Measurements from ENCODE around the gene CASS4.
A peak's percentile ranks its signal among the peaks of the same experiment; 100 is the strongest.
"Not testable (repeated sequence)": the region's sequence is repeated elsewhere in the genome, so short reads cannot be mapped to it uniquely, and the experiment has no call there.

Gene CASS4, protein sequence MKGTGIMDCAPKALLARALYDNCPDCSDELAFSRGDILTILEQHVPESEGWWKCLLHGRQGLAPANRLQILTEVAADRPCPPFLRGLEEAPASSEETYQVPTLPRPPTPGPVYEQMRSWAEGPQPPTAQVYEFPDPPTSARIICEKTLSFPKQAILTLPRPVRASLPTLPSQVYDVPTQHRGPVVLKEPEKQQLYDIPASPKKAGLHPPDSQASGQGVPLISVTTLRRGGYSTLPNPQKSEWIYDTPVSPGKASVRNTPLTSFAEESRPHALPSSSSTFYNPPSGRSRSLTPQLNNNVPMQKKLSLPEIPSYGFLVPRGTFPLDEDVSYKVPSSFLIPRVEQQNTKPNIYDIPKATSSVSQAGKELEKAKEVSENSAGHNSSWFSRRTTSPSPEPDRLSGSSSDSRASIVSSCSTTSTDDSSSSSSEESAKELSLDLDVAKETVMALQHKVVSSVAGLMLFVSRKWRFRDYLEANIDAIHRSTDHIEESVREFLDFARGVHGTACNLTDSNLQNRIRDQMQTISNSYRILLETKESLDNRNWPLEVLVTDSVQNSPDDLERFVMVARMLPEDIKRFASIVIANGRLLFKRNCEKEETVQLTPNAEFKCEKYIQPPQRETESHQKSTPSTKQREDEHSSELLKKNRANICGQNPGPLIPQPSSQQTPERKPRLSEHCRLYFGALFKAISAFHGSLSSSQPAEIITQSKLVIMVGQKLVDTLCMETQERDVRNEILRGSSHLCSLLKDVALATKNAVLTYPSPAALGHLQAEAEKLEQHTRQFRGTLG

DNA sequence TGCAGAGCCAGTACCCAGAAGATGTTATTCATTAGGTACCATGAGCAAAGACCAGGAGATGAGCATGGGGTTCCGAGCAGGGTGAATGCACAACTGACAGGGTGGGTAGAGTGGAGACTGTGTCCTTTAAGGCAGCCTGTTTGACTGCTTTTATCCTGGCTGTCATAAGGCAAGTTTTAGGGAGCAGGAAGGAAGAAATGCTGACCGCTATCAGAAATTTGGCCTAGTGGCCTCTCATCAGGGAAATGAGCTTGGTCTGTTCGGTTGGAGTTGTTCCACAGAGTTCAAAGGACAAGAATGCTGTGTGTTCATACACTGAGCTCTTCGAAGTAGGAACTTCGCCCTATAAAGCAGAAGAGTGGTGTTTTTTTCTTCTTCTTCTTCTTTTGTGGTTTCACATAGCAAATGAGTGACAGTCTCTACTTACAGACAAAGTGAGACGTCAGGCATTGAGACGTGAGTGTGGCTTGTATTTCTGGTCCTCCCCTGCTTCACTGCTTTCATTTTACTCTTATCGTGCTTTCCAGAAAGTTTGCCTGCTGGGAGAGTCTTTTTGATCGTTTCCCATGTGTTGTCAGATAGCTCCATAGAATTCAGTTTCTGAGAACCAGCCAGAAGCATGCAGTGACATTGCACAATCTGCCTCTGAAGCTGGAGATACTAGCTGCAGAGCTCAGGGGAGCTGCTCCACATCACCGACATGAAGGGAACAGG is at the start of gene CASS4:
CASS4 (plus strand) TSS at position 502 of the 714 bp plus-strand sequence; CDS start at position 701, 199 bp downstream.
- peak; percentile 31 for DNase-seq (ENCODE audit: low spot score)

DNA sequence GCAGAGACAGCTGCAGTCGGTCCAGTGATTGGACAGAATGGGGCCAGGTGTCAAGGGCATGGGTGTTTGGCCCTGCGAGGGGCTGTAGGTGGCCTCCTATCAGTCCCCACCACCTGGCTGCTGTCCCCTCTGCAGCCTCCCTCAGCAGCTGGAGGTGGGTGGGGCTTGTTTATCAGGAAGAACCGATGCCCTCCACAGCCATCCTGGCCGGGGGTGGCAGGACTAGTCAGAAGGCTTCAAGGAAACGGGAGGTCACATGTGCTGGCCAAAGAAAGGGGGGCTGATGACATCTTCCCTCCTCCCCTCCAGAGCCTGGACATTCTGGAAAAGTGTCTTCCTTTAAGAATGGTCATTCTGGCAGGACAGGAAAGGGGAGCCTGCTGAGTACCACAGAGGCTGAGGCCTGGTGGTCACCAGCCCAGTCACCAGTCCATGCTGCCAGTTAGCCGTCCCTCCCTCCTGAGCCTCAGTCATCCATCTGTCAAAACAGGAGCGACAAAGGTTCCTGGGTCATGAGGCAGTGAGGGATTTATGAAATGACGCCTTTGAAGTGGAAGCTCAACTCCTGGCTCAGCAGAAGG is 49.1 kb upstream of the CASS4 start:
- no peak for DNase-seq (ENCODE audit: low spot score)

DNA sequence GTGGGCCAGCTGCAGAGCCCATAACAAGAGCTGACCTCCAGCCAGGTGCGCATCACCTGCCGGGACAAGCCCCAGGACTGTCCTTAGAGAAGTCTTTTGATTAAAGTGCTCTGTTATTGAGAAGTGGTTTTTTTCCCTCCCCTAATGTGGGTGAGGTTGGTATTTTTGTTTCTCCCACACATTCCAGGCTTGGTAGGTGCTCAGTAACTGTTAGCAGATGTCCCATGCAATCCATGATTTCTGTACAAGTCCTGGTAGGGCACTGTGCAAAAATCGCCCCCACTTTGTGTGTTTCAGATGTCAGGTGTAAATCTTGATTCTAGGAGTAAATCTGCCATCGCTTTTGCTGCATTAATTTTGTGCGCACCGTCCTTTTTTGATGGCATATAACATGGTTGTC is 48.6 kb upstream of the CASS4 start:
- no peak for DNase-seq (ENCODE audit: low spot score)

- DNase-seq (ENCODE audit: low spot score) = no peak
These were observed 43.5 kb upstream of the CASS4 start for GRCh38 chr20:56368351-56369134.

DNA sequence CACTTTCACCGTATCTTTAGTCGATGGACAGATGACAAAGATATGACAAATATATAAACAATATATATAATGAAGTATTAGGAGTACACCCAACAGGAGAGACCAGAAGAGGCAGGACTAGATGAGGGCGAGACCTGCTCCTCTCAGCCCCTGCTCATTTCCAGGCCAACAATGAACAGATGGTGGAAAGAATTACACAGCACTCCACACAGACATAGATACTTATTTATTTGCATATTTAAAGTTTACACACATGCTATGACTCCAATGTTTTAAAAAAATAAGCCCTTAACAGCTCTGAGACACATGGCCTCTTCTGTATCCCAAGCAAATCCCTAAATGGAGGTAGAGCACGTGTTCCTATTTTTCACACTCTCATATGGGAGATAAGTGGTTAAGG is 42.9 kb upstream of the CASS4 start:
- no peak for DNase-seq (ENCODE audit: low spot score)

GRCh38 chr20:56371977-56372376 is 40.1 kb upstream of the CASS4 start:
- DNase-seq (ENCODE audit: low spot score) = no peak

DNA sequence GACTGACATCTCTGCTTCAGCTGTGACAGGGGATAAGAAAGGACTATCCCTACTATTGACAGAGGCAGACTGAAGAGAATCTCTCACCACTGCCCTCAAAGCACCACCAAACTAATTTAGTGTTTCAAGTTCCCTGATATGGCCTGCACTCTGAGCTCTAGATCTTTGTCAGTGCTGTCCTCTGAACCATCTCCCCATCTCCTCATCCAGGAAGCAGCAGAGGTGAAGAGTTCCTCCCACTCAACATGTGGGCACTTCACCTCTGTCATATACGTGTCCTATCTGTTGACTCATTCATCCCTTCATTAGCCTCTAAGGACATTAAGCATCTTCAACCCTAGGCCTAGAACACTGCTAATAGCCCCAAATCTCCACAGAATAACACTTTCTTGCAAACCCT is 39.2 kb upstream of the CASS4 start:
- DNase-seq (ENCODE audit: low spot score) = no peak

GRCh38 chr20:56373942-56374341 is 38.1 kb upstream of the CASS4 start:
- DNase-seq (ENCODE audit: low spot score) = peak; percentile 76

DNA sequence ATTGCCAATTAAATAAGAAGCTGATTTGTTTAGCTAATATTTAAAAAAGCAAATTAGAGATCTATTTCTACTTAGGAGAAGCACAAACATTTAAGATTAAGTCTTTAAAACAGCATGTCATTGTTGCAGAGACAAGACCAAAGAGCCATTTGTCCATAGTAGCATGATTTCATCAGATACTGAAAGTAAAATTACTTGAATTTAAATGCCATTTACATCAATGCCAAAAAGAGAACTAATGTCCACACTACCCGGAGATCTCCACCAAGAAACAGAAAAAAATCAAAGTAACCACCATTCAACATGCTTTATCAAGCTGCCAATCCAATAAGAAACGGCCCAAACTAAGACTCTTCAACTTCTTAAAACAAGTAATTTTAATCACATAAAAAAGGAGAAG is 35.7 kb upstream of the CASS4 start:
- DNase-seq (ENCODE audit: low spot score) = no peak

GRCh38 chr20:56378386-56378785 is 33.7 kb upstream of the CASS4 start:
- no peak for DNase-seq (ENCODE audit: low spot score)

GRCh38 chr20:56380375-56380774 is 31.7 kb upstream of the CASS4 start:
- DNase-seq (ENCODE audit: low spot score) = no peak

- DNase-seq (ENCODE audit: low spot score) = no peak
These were observed 30.6 kb upstream of the CASS4 start for GRCh38 chr20:56381501-56381900.

GRCh38 chr20:56382696-56383095 is 29.4 kb upstream of the CASS4 start:
- no peak for DNase-seq (ENCODE audit: low spot score)

- no peak for DNase-seq (ENCODE audit: low spot score)
These were observed 28.7 kb upstream of the CASS4 start for GRCh38 chr20:56383334-56383733.

DNA sequence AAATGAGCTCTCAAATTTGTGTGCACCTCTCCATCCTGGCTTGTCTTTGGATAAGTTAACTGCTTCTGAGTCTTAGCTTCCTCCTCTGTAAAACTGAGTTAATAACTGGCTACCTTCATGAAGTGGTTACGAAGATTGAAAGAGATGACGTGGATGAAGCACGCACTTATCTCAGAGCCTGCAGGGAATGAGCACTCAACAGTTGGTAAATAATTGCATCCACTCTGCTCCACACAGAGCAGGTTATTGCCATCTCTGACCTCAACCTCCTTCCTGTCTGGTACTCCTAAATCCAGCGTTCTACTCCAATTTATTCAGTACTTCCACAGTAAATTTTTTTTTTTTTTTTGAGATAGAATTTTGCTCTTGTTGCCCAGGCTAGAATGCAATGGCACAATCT is 26.9 kb upstream of the CASS4 start:
- DNase-seq (ENCODE audit: low spot score) = no peak

- no peak for DNase-seq (ENCODE audit: low spot score)
These were observed 25.8 kb upstream of the CASS4 start for GRCh38 chr20:56386219-56386618.

GRCh38 chr20:56388882-56389281 is 23.2 kb upstream of the CASS4 start:
- no peak for DNase-seq (ENCODE audit: low spot score)

GRCh38 chr20:56389807-56390206 is 22.3 kb upstream of the CASS4 start:
- no peak for DNase-seq (ENCODE audit: low spot score)

GRCh38 chr20:56390396-56390795 is 21.7 kb upstream of the CASS4 start:
- not testable (repeated sequence) for DNase-seq (ENCODE audit: low spot score)

DNA sequence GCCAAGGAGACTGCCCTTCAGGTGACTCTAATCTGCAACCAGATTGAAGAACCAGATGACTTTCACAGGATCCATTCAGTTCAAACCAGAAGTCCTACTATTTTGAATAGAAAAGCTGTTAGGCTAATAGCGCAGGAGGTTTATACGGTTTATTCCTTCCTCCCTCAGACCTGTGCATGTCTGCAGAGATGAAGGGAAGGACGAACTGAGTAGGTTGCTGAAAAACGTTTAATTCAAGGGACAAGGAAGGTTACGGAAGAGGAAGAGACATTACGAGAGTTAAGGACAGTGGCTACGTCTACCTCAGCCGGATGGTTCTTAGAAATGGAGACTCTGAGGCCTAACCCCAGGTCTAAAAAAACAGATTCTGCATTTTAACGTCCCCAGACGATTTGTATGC is 21.0 kb upstream of the CASS4 start:
- DNase-seq (ENCODE audit: low spot score) = no peak

- peak; percentile 10 for DNase-seq (ENCODE audit: low spot score)
These were observed 20.4 kb upstream of the CASS4 start for GRCh38 chr20:56391596-56392131.
